A549 (cell line): ENCODE measurements around the gene APBA1. TPM values are rescaled to one million over a fixed set of nuclear protein-coding genes. Genes with fewer than 3 reads are reported as not detected.

Experiments used
- ATAC-seq, 2 experiments: fragments of 200-7000 bp in 1 of 2; fragments of >200 bp in 1 of 2; cut with Nextera tagmentation in 1 of 2; cut with Tn5 transposase in 1 of 2; 3 replicates each; pipeline versions ENCODE4 v1.8.0 to v1.9.1; 2018 to 2020; ENCODE audit warnings: mild to moderate bottlenecking in 1 of 2, moderate library complexity in 1 of 2
- CTCF ChIA-PET: fragments of 300-600 bp; sonication (Branson Sonifier 250); formaldehyde crosslinking; extraction: SDS; loops from one replicate; lab custom pipeline; 2021; ENCODE audit warnings: antibody characterized with exemption, inconsistent platforms; lab: Yijun Ruan, JAX
- POLR2A ChIA-PET: fragments of 350-600 bp; formaldehyde crosslinking; extraction: SDS; loops from one replicate; lab custom pipeline; 2021; ENCODE audit warnings: antibody characterized with exemption, inconsistent platforms; lab: Yijun Ruan, JAX
- DNase-seq, 2 experiments: peaks; one replicate each; pipeline versions ENCODE4 v3.0.0 to v3.0.0-alpha.2; 2011 to 2016; ENCODE audit warnings: low read depth in 1 of 2, low spot score in 1 of 2
- FAIRE-seq: peaks from 2 replicates; lab custom pipeline; 2011; peaks lifted over from hg19 to GRCh38; lab: Jason Lieb, UNC
- H3K27ac ChIP-seq, 2 experiments: fragments of >200 bp; sonication (Bioruptor Twin); formaldehyde crosslinking; 3 replicates each; pipeline ENCODE4 v1.5.1; 2016 to 2017
- H3K4me1 ChIP-seq: fragments of >200 bp; sonication (Bioruptor Twin); formaldehyde crosslinking; 3 replicates; pipeline ENCODE4 v1.6.1; 2016
- H3K4me2 ChIP-seq: fragments of >200 bp; sonication (Bioruptor Twin); formaldehyde crosslinking; 3 replicates; pipeline ENCODE4 v1.6.1; 2016
- H3K4me3 ChIP-seq: fragments of >200 bp; sonication (Bioruptor Twin); formaldehyde crosslinking; 3 replicates; pipeline ENCODE4 v1.5.1; 2016
- H3K9me3 ChIP-seq: fragments of >200 bp; sonication (Bioruptor Twin); formaldehyde crosslinking; 3 replicates; pipeline ENCODE4 v1.6.1; 2016
- CEBPB ChIP-seq, 2 experiments: fragments of >200 bp in 1 of 2; sonication (Bioruptor Twin) in 1 of 2; formaldehyde crosslinking in 1 of 2; IDR thresholded peaks; 2 replicates each; pipeline ENCODE4 v1.6.1; 2012 to 2016
- CHD2 ChIP-seq: fragments of 150-350 bp; IDR thresholded peaks from 2 replicates; pipeline ENCODE4 v1.6.1; 2014; ENCODE audit warnings: low read length; ENCODE audit not compliant: partially characterized antibody
- CHD4 ChIP-seq: fragments of 200-600 bp; sonication (generic); IDR thresholded peaks from 2 replicates; pipeline ENCODE4 v1.6.1; 2016; ENCODE audit warnings: antibody characterized with exemption, mild to moderate bottlenecking, borderline replicate concordance
- ESRRA ChIP-seq: fragments of 150-350 bp; IDR thresholded peaks from 2 replicates; pipeline ENCODE4 v1.6.1; 2014; ENCODE audit warnings: mild to moderate bottlenecking, low read length, borderline replicate concordance
- FOSL2 ChIP-seq, 2 experiments: fragments of 450-650 bp in 1 of 2; fragments of >200 bp in 1 of 2; sonication (Bioruptor Twin) in 1 of 2; formaldehyde crosslinking; IDR thresholded peaks; 2 replicates each; pipeline versions ENCODE4 v1.5.0 to v1.6.1; 2016 to 2020; ENCODE audit warnings: mild to moderate bottlenecking in 1 of 2, moderate library complexity in 1 of 2
- GATA3 ChIP-seq: IDR thresholded peaks from 2 replicates; pipeline ENCODE4 v1.6.1; 2012; ENCODE audit warnings: borderline replicate concordance
- HDAC2 ChIP-seq: fragments of 200-600 bp; sonication (generic); IDR thresholded peaks from 2 replicates; pipeline ENCODE4 v1.6.1; 2016
- HEYL ChIP-seq: fragments of 250-450 bp; sonication (Bioruptor Pico); IDR thresholded peaks from 2 replicates; pipeline ENCODE4 v1.8.0; 2021; ENCODE audit warnings: mild to moderate bottlenecking, moderate library complexity
- HOXA7 ChIP-seq: fragments of 250-450 bp; sonication (Bioruptor Pico); IDR thresholded peaks from 2 replicates; pipeline ENCODE4 v1.5.0; 2020; ENCODE audit warnings: mild to moderate bottlenecking, moderate library complexity
- HOXB5 ChIP-seq: fragments of 250-450 bp; sonication (Bioruptor Pico); IDR thresholded peaks from 2 replicates; pipeline ENCODE4 v1.5.0; 2020; ENCODE audit warnings: mild to moderate bottlenecking, moderate library complexity
- MAZ ChIP-seq: fragments of 150-350 bp; IDR thresholded peaks from 2 replicates; pipeline ENCODE4 v1.6.1; 2014; ENCODE audit warnings: antibody characterized with exemption, low read depth, low read length, borderline replicate concordance
- MYC ChIP-seq: IDR thresholded peaks from 2 replicates; pipeline ENCODE4 v1.6.1; 2012; ENCODE audit warnings: mild to moderate bottlenecking, inconsistent platforms, low read length, improper control_type of control experiment, borderline replicate concordance
- NFE2L2 ChIP-seq: fragments of 150-350 bp; conservative IDR thresholded peaks from 2 replicates; pipeline ENCODE4 v1.6.1; 2014; ENCODE audit warnings: low read length
- NR3C1 ChIP-seq: fragments of >200 bp; sonication (Bioruptor Twin); formaldehyde crosslinking; IDR thresholded peaks from 3 replicates; pipeline ENCODE4 v1.6.1; 2017
- POLR2A ChIP-seq: IDR thresholded peaks from 2 replicates; pipeline ENCODE4 v1.6.1; 2012; ENCODE audit warnings: mild to moderate bottlenecking, low read length
- POLR2AphosphoS2 ChIP-seq: conservative IDR thresholded peaks from 2 replicates; pipeline ENCODE4 v1.6.1; 2012; ENCODE audit warnings: low read length, improper control_type of control experiment, inconsistent platforms
- RFX5 ChIP-seq: fragments of 450-650 bp; IDR thresholded peaks from 2 replicates; pipeline ENCODE4 v1.7.1; 2014; ENCODE audit warnings: antibody characterized with exemption, mild to moderate bottlenecking, moderate library complexity
- TFCP2L1 ChIP-seq: fragments of 250-450 bp; sonication (Bioruptor Pico); IDR thresholded peaks from 2 replicates; pipeline ENCODE4 v1.5.0; 2021; ENCODE audit warnings: mild to moderate bottlenecking
- ZNF302 ChIP-seq: fragments of 250-450 bp; sonication (Bioruptor Pico); IDR thresholded peaks from 2 replicates; pipeline ENCODE4 v1.9.0; 2021; ENCODE audit warnings: inconsistent platforms, mild to moderate bottlenecking, moderate library complexity
- WGBS: methylation state at CpG from one replicate; pipeline ENCODE4 v1.1.6; 2017; ENCODE audit errors: missing lambda C conversion rate; 5-methylcytosine and 5-hydroxymethylcytosine counted together
- polyA plus RNA-seq, 4 experiments: library from polyadenylated mRNA; depleted of rRNA in 3 of 4; stranded (reverse); fragments of >200 nt; fragmentation: RNase III in 1 of 4; extraction: RNeasy Plus Mini Kit Qiagen cat#74134 plus additional on column Dnase treatment in 1 of 4; gene quantifications; 2 replicates in 3 of 4; 3 replicates in 1 of 4; pipeline ENCODE4 v1.2.3, GENCODE V29; 2011 to 2017
- TF ChIP-seq, protein P1 (sequence below): IDR thresholded peaks from 2 replicates; pipeline ENCODE4 v1.6.1; 2012
- TF ChIP-seq, protein P2 (sequence below): IDR thresholded peaks from 2 replicates; pipeline ENCODE4 v1.6.1; 2012
- TF ChIP-seq, protein P3 (sequence below): fragments of 250-450 bp; sonication (Bioruptor Pico); IDR thresholded peaks from 2 replicates; pipeline ENCODE4 v1.5.0; 2020; ENCODE audit warnings: low read depth, mild to moderate bottlenecking, moderate library complexity
- TF ChIP-seq, protein P4 (sequence below): fragments of 250-450 bp; sonication (Bioruptor Pico); IDR thresholded peaks from 2 replicates; pipeline ENCODE4 v1.5.0; 2021; ENCODE audit warnings: mild to moderate bottlenecking, moderate library complexity, borderline replicate concordance

The APBA1 gene
- polyA plus RNA-seq, 2 of the 4 experiments (the other 2 are of a cell fraction): 0.22 to 1.6 TPM

DNA sequence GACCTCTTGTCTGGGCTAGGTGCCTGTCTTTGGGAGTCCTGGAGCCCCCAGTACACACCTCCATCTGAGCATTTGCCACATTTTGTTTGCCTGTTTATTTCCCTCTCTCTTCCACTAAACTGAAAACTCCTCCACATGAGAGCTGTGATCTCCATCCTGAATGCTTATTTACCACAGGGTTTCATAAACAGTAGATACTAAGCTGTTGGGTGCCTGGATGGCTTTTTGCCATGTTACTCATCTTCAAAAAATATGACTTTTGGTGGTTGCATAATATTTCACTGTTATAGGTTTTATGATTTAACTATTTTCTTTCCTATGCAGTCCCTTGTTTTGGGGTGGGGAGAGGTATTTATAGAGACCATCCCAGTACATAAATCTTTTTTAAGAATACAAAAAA is 99.6 kb downstream of the APBA1 start:
- no peak for DNase-seq
- CTCF ChIA-PET: no interaction called here
- TF ChIP-seq ESRRA (no peak), MAZ (no peak)
- ATAC-seq: no peak
- Histone ChIP-seq H3K4me3 (no peak overlapping the region), H3K4me2 (no peak overlapping the region), H3K9me3 (no peaks in the 10 kb centered on the region), H3K4me1 (no peaks in the 10 kb centered on the region), H3K27ac (no peak overlapping the region)
- no peak for FAIRE-seq
- POLR2A ChIA-PET: no interaction called here

DNA sequence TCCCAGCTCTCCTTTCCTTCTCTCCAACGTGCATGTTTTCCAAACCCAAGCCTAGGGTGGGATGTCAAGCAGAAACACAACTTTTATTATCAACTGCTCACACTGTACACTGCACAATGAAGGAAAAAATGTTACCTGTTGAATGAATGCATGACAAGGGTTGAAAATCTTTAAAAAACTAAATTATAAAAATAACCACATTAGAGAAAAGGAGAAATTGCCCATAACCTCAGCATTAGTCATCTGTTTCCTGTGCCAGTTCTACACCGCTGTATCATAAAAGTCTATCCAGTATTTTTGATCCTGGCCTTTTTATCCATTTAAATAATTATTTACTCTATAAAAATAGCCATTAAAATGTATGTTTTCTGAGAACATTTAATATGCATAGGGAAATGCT is 101.1 kb downstream of the APBA1 start:
- Histone ChIP-seq H3K4me1 (no peaks in the 10 kb centered on the region), H3K4me2 (no peak overlapping the region), H3K27ac (no peak overlapping the region), H3K4me3 (no peak overlapping the region), H3K9me3 (no peaks in the 10 kb centered on the region)
- whole genome bisulfite sequencing: 34% methylated on average over 2 of the region's 2 CpGs
- CTCF ChIA-PET: no interaction called here
- FAIRE-seq (no peak), ATAC-seq (no peak), DNase-seq (no peak)
- POLR2A ChIA-PET: no interaction called here
- TF ChIP-seq POLR2AphosphoS2 (no peak), HOXA7 (CRISPR knock-in tag) (no peak), FOSL2 (IDR thresholded peaks at IDR 0.05) (no peak), FOSL2 (CRISPR knock-in tag; IDR thresholded peaks at IDR 0.05) (no peak), CHD2 (no peak), ZNF302 (no peak), CHD4 (no peak), HEYL (CRISPR knock-in tag) (no peak), HDAC2 (no peak)
- TF ChIP-seq, protein P1, sequence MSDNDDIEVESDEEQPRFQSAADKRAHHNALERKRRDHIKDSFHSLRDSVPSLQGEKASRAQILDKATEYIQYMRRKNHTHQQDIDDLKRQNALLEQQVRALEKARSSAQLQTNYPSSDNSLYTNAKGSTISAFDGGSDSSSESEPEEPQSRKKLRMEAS: no peak
- TF ChIP-seq, protein P2, sequence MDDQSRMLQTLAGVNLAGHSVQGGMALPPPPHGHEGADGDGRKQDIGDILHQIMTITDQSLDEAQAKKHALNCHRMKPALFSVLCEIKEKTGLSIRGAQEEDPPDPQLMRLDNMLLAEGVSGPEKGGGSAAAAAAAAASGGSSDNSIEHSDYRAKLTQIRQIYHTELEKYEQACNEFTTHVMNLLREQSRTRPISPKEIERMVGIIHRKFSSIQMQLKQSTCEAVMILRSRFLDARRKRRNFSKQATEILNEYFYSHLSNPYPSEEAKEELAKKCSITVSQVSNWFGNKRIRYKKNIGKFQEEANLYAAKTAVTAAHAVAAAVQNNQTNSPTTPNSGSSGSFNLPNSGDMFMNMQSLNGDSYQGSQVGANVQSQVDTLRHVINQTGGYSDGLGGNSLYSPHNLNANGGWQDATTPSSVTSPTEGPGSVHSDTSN: no peak

DNA sequence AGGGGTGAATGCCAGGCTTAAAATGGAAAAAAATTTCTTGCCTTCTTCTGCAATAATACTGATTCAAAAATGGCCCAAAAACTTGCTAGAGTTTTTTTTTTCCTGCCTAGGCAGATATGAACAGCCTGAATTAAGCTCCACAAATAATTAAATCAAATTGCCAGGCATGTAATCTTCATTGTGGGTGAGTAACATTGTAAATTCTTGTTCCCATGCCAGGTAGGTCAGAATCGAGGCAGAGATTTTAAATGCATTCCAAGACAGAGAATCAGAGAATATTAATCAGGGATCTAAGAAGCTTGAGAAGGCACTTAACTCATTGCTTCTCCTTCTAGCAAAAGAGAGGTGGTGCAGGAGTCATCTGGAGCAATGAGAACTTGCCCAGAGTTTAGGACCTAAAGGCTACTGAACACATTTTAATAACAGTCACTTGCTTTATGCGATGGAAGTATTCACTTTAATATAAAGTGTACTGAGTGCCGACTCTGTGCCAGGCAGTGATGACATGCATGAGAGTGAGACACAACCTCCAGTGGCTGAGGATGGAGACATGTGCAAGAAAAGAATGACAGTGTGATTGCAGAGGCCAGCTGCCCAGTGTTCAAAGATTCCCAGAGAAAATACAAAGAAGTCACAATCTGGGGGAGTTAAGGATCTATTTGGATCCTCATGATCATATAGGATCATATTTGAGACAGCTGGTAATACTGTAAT is 102.3 kb downstream of the APBA1 start:
- FAIRE-seq (no peak), ATAC-seq (no peak), DNase-seq (no peak)
- WGBS: 15% methylated on average over 3 of the region's 3 CpGs
- Histone ChIP-seq H3K4me3 (no peak overlapping the region), H3K9me3 (no peaks in the 10 kb centered on the region)
- TF ChIP-seq POLR2A (no peak), NFE2L2 (no peak), GATA3 (no peak), MAZ (no peak), CEBPB (IDR thresholded peaks at IDR 0.05) (no peak), RFX5 (no peak), HOXA7 (CRISPR knock-in tag) (no peak), TFCP2L1 (CRISPR knock-in tag) (no peak), HOXB5 (CRISPR knock-in tag) (no peak), POLR2AphosphoS2 (no peak), MYC (no peak), NR3C1 (no peak)
- TF ChIP-seq, protein P3, sequence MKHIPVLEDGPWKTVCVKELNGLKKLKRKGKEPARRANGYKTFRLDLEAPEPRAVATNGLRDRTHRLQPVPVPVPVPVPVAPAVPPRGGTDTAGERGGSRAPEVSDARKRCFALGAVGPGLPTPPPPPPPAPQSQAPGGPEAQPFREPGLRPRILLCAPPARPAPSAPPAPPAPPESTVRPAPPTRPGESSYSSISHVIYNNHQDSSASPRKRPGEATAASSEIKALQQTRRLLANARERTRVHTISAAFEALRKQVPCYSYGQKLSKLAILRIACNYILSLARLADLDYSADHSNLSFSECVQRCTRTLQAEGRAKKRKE (CRISPR knock-in tag): no peak
- TF ChIP-seq, protein P4, sequence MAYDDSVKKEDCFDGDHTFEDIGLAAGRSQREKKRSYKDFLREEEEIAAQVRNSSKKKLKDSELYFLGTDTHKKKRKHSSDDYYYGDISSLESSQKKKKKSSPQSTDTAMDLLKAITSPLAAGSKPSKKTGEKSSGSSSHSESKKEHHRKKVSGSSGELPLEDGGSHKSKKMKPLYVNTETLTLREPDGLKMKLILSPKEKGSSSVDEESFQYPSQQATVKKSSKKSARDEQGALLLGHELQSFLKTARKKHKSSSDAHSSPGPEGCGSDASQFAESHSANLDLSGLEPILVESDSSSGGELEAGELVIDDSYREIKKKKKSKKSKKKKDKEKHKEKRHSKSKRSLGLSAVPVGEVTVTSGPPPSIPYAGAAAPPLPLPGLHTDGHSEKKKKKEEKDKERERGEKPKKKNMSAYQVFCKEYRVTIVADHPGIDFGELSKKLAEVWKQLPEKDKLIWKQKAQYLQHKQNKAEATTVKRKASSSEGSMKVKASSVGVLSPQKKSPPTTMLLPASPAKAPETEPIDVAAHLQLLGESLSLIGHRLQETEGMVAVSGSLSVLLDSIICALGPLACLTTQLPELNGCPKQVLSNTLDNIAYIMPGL (CRISPR knock-in tag): no peak
- TF ChIP-seq, all 56 proteins: peak for 0
- Histone ChIP-seq H3K4me1 (no peaks in the 10 kb centered on the region), H3K27ac (no peak overlapping the region), H3K4me2 (no peak overlapping the region)
- ChIA-PET CTCF (interaction anchor here (0.6 kb wide), 1 partner anchor 1212 kb away, joined by 3 read pairs; no protein-coding TSS in a partner anchor), POLR2A (no interaction called here)
